IMR-90 (cell line): ENCODE data around the gene ANKFN1. TPM values are rescaled to one million over a fixed set of nuclear protein-coding genes. Genes with fewer than 3 reads are reported as not detected.

ENCODE experiments used
- ATAC-seq: fragments of 200-7000 bp; cut with Tn5 transposase; 2 replicates; pipeline ENCODE4 v1.9.1; 2020; ENCODE audit warnings: low read depth, mild to moderate bottlenecking, moderate library complexity
- BruUV-seq: library from RNA; stranded (reverse); fragments of 400-500 nt; replicated peaks from 2 replicates; lab custom pipeline; 2021; lab: Mats Ljungman, UMichigan
- CTCF ChIA-PET: fragments of 300-600 bp; formaldehyde crosslinking; extraction: SDS; loops from one replicate; lab custom pipeline; 2021; ENCODE audit warnings: antibody characterized with exemption; lab: Yijun Ruan, JAX
- POLR2A ChIA-PET: fragments of 300-600 bp; sonication (Branson Sonifier 250); formaldehyde crosslinking; loops from one replicate; lab custom pipeline; 2022; ENCODE audit warnings: antibody characterized with exemption; ENCODE audit not compliant: unreplicated experiment; lab: Charles Lee
- DNase-seq: peaks from one replicate; pipeline ENCODE4 v3.0.0; 2013
- H2AFZ ChIP-seq: replicated peaks from 2 replicates; pipeline ENCODE3; 2013; ENCODE audit warnings: low read length, mild to moderate bottlenecking; ENCODE audit not compliant: poor library complexity
- H2AK5ac ChIP-seq: 2 replicates; pipeline ENCODE4 v1.6.1; 2013; ENCODE audit warnings: low read depth, low read length, inconsistent platforms
- H2AK9ac ChIP-seq: replicated peaks from 2 replicates; pipeline ENCODE3; 2013; ENCODE audit warnings: mild to moderate bottlenecking, low read depth, low read length, moderate library complexity; ENCODE audit not compliant: poor library complexity
- H2BK120ac ChIP-seq: 2 replicates; pipeline ENCODE4 v1.6.1; 2013; ENCODE audit warnings: low read depth, low read length, inconsistent platforms
- H2BK15ac ChIP-seq: 3 replicates; pipeline ENCODE4 v1.6.1; 2013; ENCODE audit warnings: low read depth, low read length, inconsistent platforms
- H2BK20ac ChIP-seq: 2 replicates; pipeline ENCODE4 v1.6.1; 2013; ENCODE audit warnings: low read depth, mild to moderate bottlenecking, inconsistent platforms, low read length, moderate library complexity
- H2BK5ac ChIP-seq: 2 replicates; pipeline ENCODE4 v1.6.1; 2013; ENCODE audit warnings: mild to moderate bottlenecking, low read depth, low read length, inconsistent platforms; ENCODE audit not compliant: poor library complexity, severe bottlenecking
- H3K14ac ChIP-seq: replicated peaks from 2 replicates; pipeline ENCODE4 v1.6.1; 2013; ENCODE audit warnings: low read depth, low read length, inconsistent platforms
- H3K18ac ChIP-seq: 2 replicates; pipeline ENCODE4 v1.6.1; 2013; ENCODE audit warnings: low read depth, low read length, control low read depth
- H3K23ac ChIP-seq: 2 replicates; pipeline ENCODE4 v1.6.1; 2013; ENCODE audit warnings: low read depth, low read length, inconsistent platforms
- H3K27ac ChIP-seq: 2 replicates; pipeline ENCODE4 v1.5.1; 2013; ENCODE audit warnings: mild to moderate bottlenecking, control low read depth, low read length; ENCODE audit not compliant: insufficient read depth
- H3K27me3 ChIP-seq: 2 replicates; pipeline ENCODE4 v1.6.1; 2013; ENCODE audit warnings: low read length; ENCODE audit not compliant: control insufficient read depth, insufficient read depth
- H3K36me3 ChIP-seq: 2 replicates; pipeline ENCODE4 v1.6.1; 2013; ENCODE audit warnings: low read length, mixed read lengths; ENCODE audit not compliant: control insufficient read depth, insufficient read depth
- H3K4ac ChIP-seq: 2 replicates; pipeline ENCODE4 v1.6.1; 2013; ENCODE audit warnings: low read depth, low read length, inconsistent platforms
- H3K4me1 ChIP-seq: 2 replicates; pipeline ENCODE4 v1.6.1; 2013; ENCODE audit warnings: low read length, mixed read lengths; ENCODE audit not compliant: control insufficient read depth, insufficient read depth
- H3K4me2 ChIP-seq: 2 replicates; pipeline ENCODE4 v1.6.1; 2013; ENCODE audit warnings: low read depth, mild to moderate bottlenecking, control low read depth, low read length, moderate library complexity
- H3K4me3 ChIP-seq: 2 replicates; pipeline ENCODE4 v1.5.1; 2013; ENCODE audit warnings: low read depth, mild to moderate bottlenecking, control low read depth, low read length, moderate library complexity; ENCODE audit not compliant: insufficient read depth
- H3K56ac ChIP-seq: 2 replicates; pipeline ENCODE4 v1.6.1; 2013; ENCODE audit warnings: low read length, inconsistent platforms; ENCODE audit not compliant: insufficient read depth; ENCODE audit errors: extremely low read depth
- H3K79me1 ChIP-seq, 2 experiments: 2 replicates each; pipeline ENCODE4 v1.6.1; 2013; ENCODE audit warnings: low read length in 2 of 2, inconsistent platforms in 1 of 2, low read depth in 1 of 2
- H3K9ac ChIP-seq: 2 replicates; pipeline ENCODE4 v1.6.1; 2013; ENCODE audit warnings: low read depth, low read length, control low read depth
- H3K9me1 ChIP-seq: 2 replicates; pipeline ENCODE4 v1.6.1; 2013; ENCODE audit warnings: low read length, inconsistent platforms; ENCODE audit not compliant: insufficient read depth
- H3K9me3 ChIP-seq: 2 replicates; pipeline ENCODE4 v1.6.1; 2013; ENCODE audit warnings: low read length; ENCODE audit not compliant: control insufficient read depth, insufficient read depth
- H4K20me1 ChIP-seq: 2 replicates; pipeline ENCODE4 v1.6.1; 2013; ENCODE audit warnings: low read length, inconsistent platforms; ENCODE audit not compliant: insufficient read depth
- H4K5ac ChIP-seq: 2 replicates; pipeline ENCODE4 v1.6.1; 2013; ENCODE audit warnings: mild to moderate bottlenecking, low read depth, low read length, control low read depth
- H4K8ac ChIP-seq, 2 experiments: 2 replicates each; pipeline ENCODE4 v1.6.1; 2013; ENCODE audit warnings: low read depth in 2 of 2, low read length in 2 of 2, control low read depth in 1 of 2, inconsistent platforms in 1 of 2
- H4K91ac ChIP-seq: 2 replicates; pipeline ENCODE4 v1.6.1; 2013; ENCODE audit warnings: low read depth, low read length, inconsistent platforms; ENCODE audit not compliant: insufficient read depth
- FOS ChIP-seq: fragments of 150-350 bp; IDR thresholded peaks from 2 replicates; pipeline ENCODE4 v1.6.1; 2016; ENCODE audit warnings: low read depth, low read length
- SMC3 ChIP-seq: fragments of 150-350 bp; IDR thresholded peaks from 2 replicates; pipeline ENCODE4 v1.6.1; 2016; ENCODE audit warnings: low read depth, mild to moderate bottlenecking, antibody characterized with exemption, low read length, moderate library complexity
- WGBS, 2 experiments: methylation state at CpG; one replicate each; pipeline versions ENCODE4 v1.1.5 to v1.1.7; 2013; ENCODE audit warnings: missing lambda C conversion rate in 2 of 2; ENCODE audit not compliant: insufficient read length in 1 of 2; ENCODE audit errors: extremely low coverage in 2 of 2; 5-methylcytosine and 5-hydroxymethylcytosine counted together
- dilution Hi-C: fragments of 300-500 bp; cut with HindIII; formaldehyde crosslinking; loops from one replicate; pipeline ENCODE4 v1.14.3; 2018; ENCODE audit warnings: low sequenced_read_pairs; ENCODE audit not compliant: unreplicated experiment
- in situ Hi-C: fragments of 300-500 bp; cut with MboI; formaldehyde crosslinking; loops from 3 replicates; pipeline ENCODE4 v1.14.3; 2019; ENCODE audit warnings: low sequenced_read_pairs, inconsistent platforms, mixed read lengths
- intact Hi-C: fragments of 100-400 bp; cut with micrococcal nuclease; formaldehyde crosslinking; loops from 2 replicates; pipeline ENCODE4 v1.10.0; 2022
- polyA plus RNA-seq, 3 experiments: library from polyadenylated mRNA; depleted of rRNA; stranded (reverse); fragments of >200 nt; gene quantifications; 2 replicates each; pipeline ENCODE4 v1.2.3, GENCODE V29; 2012; ENCODE audit warnings: low replicate concordance in 1 of 3
- total RNA-seq: library from RNA; depleted of rRNA; stranded (reverse); fragments of >200 nt; gene quantifications from 2 replicates; pipeline ENCODE4 v1.2.3, GENCODE V29; 2012
- TF ChIP-seq, protein P1 (sequence below): fragments of 150-350 bp; IDR thresholded peaks from 2 replicates; pipeline ENCODE4 v1.6.1; 2016; ENCODE audit warnings: low read depth, mild to moderate bottlenecking, low read length, moderate library complexity, borderline replicate concordance

Gene ANKFN1
- total and polyA plus RNA-seq, 2 of the 4 experiments (the other 2 are of a cell fraction) = not detected

DNA sequence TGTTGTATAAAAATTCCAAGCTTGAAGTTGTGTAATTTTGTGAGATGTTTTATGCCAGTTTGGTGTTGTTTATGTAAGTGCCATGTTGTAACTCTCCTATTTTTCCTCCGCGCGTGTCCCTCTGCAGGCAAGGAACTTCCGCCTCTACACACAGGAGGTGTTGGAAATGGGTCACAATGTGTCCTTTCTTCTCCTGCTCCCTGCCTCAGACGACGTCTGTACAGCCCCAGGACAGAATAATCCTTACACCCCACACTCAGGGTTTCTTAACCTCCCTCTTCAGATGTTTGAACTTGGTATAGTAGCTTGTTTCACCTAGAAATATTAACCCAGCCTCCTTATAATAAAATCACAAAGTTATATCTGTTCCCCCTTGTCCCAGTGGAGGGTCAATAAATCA, 329.0 kb downstream of the ANKFN1 start:
- H3K4me2 ChIP-seq = no peak overlapping the region
- H3K9me1 ChIP-seq = no peaks in the 10 kb centered on the region
- POLR2A ChIA-PET = no interaction called here
- in situ Hi-C loops (no loop called here), dilution Hi-C loops (no loop called here), intact Hi-C loops (no loop called here)
- H3K56ac ChIP-seq = no peak overlapping the region
- no peak overlapping the region for H3K4ac ChIP-seq
- TF ChIP-seq, protein P1, sequence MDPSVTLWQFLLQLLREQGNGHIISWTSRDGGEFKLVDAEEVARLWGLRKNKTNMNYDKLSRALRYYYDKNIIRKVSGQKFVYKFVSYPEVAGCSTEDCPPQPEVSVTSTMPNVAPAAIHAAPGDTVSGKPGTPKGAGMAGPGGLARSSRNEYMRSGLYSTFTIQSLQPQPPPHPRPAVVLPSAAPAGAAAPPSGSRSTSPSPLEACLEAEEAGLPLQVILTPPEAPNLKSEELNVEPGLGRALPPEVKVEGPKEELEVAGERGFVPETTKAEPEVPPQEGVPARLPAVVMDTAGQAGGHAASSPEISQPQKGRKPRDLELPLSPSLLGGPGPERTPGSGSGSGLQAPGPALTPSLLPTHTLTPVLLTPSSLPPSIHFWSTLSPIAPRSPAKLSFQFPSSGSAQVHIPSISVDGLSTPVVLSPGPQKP = no peak
- TF ChIP-seq FOS (no peak), SMC3 (no peak)
- H2AK5ac ChIP-seq = no peak overlapping the region
- H2AFZ ChIP-seq = no peak overlapping the region
- no peak overlapping the region for H2BK5ac ChIP-seq
- no peaks in the 10 kb centered on the region for H4K20me1 ChIP-seq
- H2BK20ac ChIP-seq = no peak overlapping the region
- no peak overlapping the region for H2BK15ac ChIP-seq
- H3K4me3 ChIP-seq = no peak overlapping the region
- no TSS peak for BruUV-seq
- H4K8ac ChIP-seq = no peak overlapping the region
- no peak overlapping the region for H3K27ac ChIP-seq
- H4K5ac ChIP-seq = no peak overlapping the region
- H3K18ac ChIP-seq = no peak overlapping the region
- no peak overlapping the region for H4K91ac ChIP-seq
- no peaks in the 10 kb centered on the region; the same call in 1 of the 2 replicates for H3K27me3 ChIP-seq
- WGBS, 2 experiments = no CpG with 5 or more reads among the region's 6 CpGs
- CTCF ChIA-PET = no interaction called here
- H3K9ac ChIP-seq = no peak overlapping the region
- no peaks in the 10 kb centered on the region for H3K36me3 ChIP-seq
- ATAC-seq (no peak), DNase-seq (no peak)
- no peaks in the 10 kb centered on the region for H3K4me1 ChIP-seq
- H3K14ac ChIP-seq = no peak overlapping the region
- H2AK9ac ChIP-seq = no peak overlapping the region
- H3K9me3 ChIP-seq = no peaks in the 10 kb centered on the region
- no peak overlapping the region for H3K23ac ChIP-seq
- H3K79me1 ChIP-seq = no peaks in the 10 kb centered on the region
- H2BK120ac ChIP-seq = no peak overlapping the region
